SH-SY5Y (cell line): ENCODE measurements around the gene MAP3K7.

Source experiments
- GATA2 ChIP-seq: IDR thresholded peaks from 2 replicates; pipeline ENCODE4 v1.6.1; 2011; ENCODE audit warnings: mild to moderate bottlenecking, low read depth, low read length
- GATA3 ChIP-seq: IDR thresholded peaks from 2 replicates; pipeline ENCODE4 v1.6.1; 2011; ENCODE audit warnings: low read depth, mild to moderate bottlenecking, low read length, moderate library complexity

MAP3K7 gene

GRCh38 chr6:90465686-90466085, 121.2 kb downstream of the MAP3K7 start:
- TF ChIP-seq GATA2 (no peak), GATA3 (no peak)

GRCh38 chr6:90464507-90464906, 122.4 kb downstream of the MAP3K7 start:
- TF ChIP-seq GATA2 (no peak), GATA3 (no peak)

GRCh38 chr6:90463874-90464273, 123.0 kb downstream of the MAP3K7 start:
- TF ChIP-seq GATA3 (no peak), GATA2 (no peak)
